Measurements from ENCODE around the gene PLCB1.

The PLCB1 gene

GRCh38 chr20:8317448-8317847 is 185.4 kb downstream of the PLCB1 start:
- Histone ChIP-seq H3K27ac (ENCODE audit: low read length) (no peak overlapping the region), H3K9me3 (ENCODE audit: insufficient read depth, low read depth, low read length) (no peaks in the 10 kb centered on the region), H3K4me1 (ENCODE audit: insufficient read depth, low read length) (no peaks in the 10 kb centered on the region), H3K36me3 (ENCODE audit: insufficient read depth, low read depth, low read length) (no peaks in the 10 kb centered on the region), H3K9ac (ENCODE audit: low read depth, low read length) (no peak overlapping the region), H3K4me3 (ENCODE audit: low read length) (no peak overlapping the region), H3K27me3 (ENCODE audit: insufficient read depth, low read length) (no peaks in the 10 kb centered on the region)

DNA sequence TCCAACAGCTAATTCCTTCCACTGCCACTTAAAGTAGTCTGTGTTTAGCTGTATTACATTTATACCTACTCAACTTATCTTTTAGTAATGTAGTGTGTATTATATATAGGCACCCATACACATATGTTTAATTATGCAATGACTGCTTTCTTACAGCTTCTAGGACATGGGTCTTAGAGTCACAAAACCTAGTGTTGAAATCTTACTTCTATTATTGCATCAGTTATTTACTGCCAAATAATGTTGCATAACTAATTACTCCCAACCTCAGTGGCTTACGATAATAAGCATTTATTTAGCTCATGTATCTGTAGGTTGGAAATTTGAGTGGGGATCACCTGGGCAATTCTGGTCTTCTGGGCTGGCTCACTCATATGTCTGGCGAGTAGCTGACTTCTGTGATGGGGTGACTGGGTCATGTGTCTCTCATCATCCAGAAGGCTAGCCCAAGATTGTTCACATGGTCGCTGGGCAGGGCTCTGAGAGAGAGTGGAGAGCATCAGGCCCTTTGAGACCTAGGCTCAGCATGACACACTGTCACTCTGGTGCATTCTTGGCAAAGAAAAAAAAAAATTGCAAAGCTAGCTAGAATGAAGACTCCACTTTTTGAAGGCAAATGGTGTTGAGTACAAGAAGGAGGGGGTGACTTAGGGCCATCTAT is 187.0 kb downstream of the PLCB1 start:
- Histone ChIP-seq H3K9me3 (ENCODE audit: insufficient read depth, low read depth, low read length) (no peaks in the 10 kb centered on the region), H3K27ac (ENCODE audit: low read length) (no peak overlapping the region), H3K4me3 (ENCODE audit: low read length) (no peak overlapping the region), H3K9ac (ENCODE audit: low read depth, low read length) (no peak overlapping the region), H3K36me3 (ENCODE audit: insufficient read depth, low read depth, low read length) (no peaks in the 10 kb centered on the region), H3K4me1 (ENCODE audit: insufficient read depth, low read length) (no peaks in the 10 kb centered on the region), H3K27me3 (ENCODE audit: insufficient read depth, low read length) (no peaks in the 10 kb centered on the region)

GRCh38 chr20:8320306-8320705 is 188.2 kb downstream of the PLCB1 start:
- Histone ChIP-seq H3K27me3 (ENCODE audit: insufficient read depth, low read length) (no peaks in the 10 kb centered on the region), H3K27ac (ENCODE audit: low read length) (no peak overlapping the region), H3K36me3 (ENCODE audit: insufficient read depth, low read depth, low read length) (no peaks in the 10 kb centered on the region), H3K4me1 (ENCODE audit: insufficient read depth, low read length) (peaks cover under 1% of the 10 kb centered on the region; the same call in 1 of the 2 replicates), H3K4me3 (ENCODE audit: low read length) (no peak overlapping the region), H3K9ac (ENCODE audit: low read depth, low read length) (no peak overlapping the region), H3K9me3 (ENCODE audit: insufficient read depth, low read depth, low read length) (no peaks in the 10 kb centered on the region)

DNA sequence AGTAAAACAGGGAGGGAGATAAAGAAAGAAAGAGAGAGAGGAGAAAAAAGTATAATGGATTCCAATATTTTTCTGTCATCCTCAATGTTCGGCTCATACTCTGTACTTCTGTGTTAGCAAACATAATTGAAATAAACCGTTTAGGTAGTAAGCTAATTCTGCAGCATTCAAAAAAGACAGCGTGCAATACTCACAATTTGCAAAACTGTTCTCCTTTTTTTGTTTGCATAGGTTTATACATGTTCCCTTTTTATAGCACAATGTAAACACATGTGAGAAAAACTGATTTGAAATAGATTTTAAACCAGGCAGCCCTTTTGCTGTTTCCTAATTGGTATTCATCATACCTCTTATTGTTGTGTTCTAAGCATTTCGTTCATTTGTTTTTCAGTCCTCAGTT is 188.9 kb downstream of the PLCB1 start:
- Histone ChIP-seq H3K9ac (ENCODE audit: low read depth, low read length) (no peak overlapping the region), H3K27ac (ENCODE audit: low read length) (no peak overlapping the region), H3K27me3 (ENCODE audit: insufficient read depth, low read length) (no peaks in the 10 kb centered on the region), H3K36me3 (ENCODE audit: insufficient read depth, low read depth, low read length) (no peaks in the 10 kb centered on the region), H3K4me1 (ENCODE audit: insufficient read depth, low read length) (peaks cover 5% of the 10 kb centered on the region; the same call in 1 of the 2 replicates), H3K4me3 (ENCODE audit: low read length) (no peak overlapping the region), H3K9me3 (ENCODE audit: insufficient read depth, low read depth, low read length) (no peaks in the 10 kb centered on the region)

DNA sequence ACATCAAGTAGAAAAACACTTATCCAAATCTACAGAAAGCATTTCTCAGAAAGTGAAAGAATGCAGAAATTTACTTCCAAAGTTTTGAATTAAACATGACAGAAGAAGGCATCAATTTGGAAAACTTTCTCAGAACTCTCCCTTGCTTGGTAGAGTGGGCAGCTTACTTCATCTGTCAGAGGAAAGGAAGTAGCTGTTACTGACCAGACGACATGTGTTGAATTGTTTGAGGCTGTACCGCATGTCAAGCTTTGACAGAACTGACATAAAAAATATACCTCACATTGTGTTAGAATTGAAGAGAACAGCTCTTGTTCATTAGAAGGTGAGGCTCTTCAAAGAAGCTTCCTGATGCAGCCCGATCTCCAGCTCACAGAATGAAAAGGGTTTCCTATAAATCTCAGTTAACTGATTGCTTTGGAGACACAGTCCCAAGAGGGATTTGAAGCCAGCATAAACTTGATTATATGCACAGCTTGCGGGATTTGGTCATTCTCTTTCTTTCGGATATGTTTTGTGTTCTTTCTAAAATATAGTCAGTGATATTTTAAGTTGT is 190.7 kb downstream of the PLCB1 start:
- no peak overlapping the region for H3K4me3 ChIP-seq (ENCODE audit: low read length)
- H3K36me3 ChIP-seq (ENCODE audit: insufficient read depth, low read depth, low read length), result no peaks in the 10 kb centered on the region
- no peaks in the 10 kb centered on the region for H3K9me3 ChIP-seq (ENCODE audit: insufficient read depth, low read depth, low read length)
- no peaks in the 10 kb centered on the region for H3K27me3 ChIP-seq (ENCODE audit: insufficient read depth, low read length)
- H3K27ac ChIP-seq (ENCODE audit: low read length), result no peak overlapping the region
- H3K9ac ChIP-seq (ENCODE audit: low read depth, low read length), result no peak overlapping the region
- H3K4me1 ChIP-seq (ENCODE audit: insufficient read depth, low read length), result peaks cover 5% of the 10 kb centered on the region; the same call in 1 of the 2 replicates

- no peaks in the 10 kb centered on the region for H3K27me3 ChIP-seq (ENCODE audit: insufficient read depth, low read length)
- H3K4me3 ChIP-seq (ENCODE audit: low read length), result no peak overlapping the region
- no peak overlapping the region for H3K27ac ChIP-seq (ENCODE audit: low read length)
- no peak overlapping the region for H3K9ac ChIP-seq (ENCODE audit: low read depth, low read length)
- H3K36me3 ChIP-seq (ENCODE audit: insufficient read depth, low read depth, low read length), result no peaks in the 10 kb centered on the region
- H3K4me1 ChIP-seq (ENCODE audit: insufficient read depth, low read length), result peaks cover 5% of the 10 kb centered on the region; the same call in 1 of the 2 replicates
- no peaks in the 10 kb centered on the region for H3K9me3 ChIP-seq (ENCODE audit: insufficient read depth, low read depth, low read length)
These were observed 194.1 kb downstream of the PLCB1 start for GRCh38 chr20:8326191-8326590.

DNA sequence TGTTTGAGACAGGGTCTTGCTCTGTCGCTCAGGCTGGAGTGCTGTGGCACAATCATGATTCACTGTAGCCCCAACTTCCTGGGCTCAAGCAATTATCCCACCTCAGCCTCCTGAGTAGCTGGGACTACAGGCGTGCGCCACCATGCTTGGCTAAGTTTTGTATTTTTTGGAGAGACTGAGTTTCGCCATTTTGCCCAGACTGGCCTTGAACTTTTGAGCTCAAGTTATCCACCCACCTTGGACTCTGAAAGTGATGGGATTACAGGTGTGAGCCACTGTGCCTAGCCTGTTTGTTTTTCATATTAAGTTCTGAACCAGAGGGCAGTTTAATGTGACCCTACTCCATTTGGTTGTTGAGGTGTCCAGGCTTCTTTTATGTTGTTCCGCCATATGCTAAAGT is 194.8 kb downstream of the PLCB1 start:
- Histone ChIP-seq H3K4me3 (ENCODE audit: low read length) (no peak overlapping the region), H3K36me3 (ENCODE audit: insufficient read depth, low read depth, low read length) (no peaks in the 10 kb centered on the region), H3K4me1 (ENCODE audit: insufficient read depth, low read length) (peaks cover 5% of the 10 kb centered on the region; the same call in 1 of the 2 replicates)

DNA sequence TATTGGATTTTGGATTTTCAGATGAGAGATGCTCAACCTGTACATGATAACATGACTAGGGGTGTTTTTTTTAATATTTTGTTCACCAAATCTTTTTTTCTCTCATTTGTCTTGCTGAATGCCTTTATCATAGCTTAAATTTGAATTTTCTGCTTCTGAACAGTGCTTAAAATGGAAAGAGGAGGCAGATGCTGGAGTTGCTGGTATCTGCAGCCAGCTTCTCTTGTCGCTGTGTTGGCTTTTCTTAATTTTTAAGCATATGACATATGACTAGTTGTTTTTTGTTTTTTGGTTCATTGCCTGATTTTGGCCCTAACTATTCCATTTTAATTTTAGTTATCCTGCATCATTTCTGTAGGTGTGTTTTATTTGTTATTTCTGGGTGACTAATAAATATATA is 196.1 kb downstream of the PLCB1 start:
- H3K27ac ChIP-seq (ENCODE audit: low read length), result no peak overlapping the region
- no peaks in the 10 kb centered on the region for H3K9me3 ChIP-seq (ENCODE audit: insufficient read depth, low read depth, low read length)
- H3K4me1 ChIP-seq (ENCODE audit: insufficient read depth, low read length), result peaks cover 5% of the 10 kb centered on the region; the same call in 1 of the 2 replicates
- no peak overlapping the region for H3K4me3 ChIP-seq (ENCODE audit: low read length)
- H3K27me3 ChIP-seq (ENCODE audit: insufficient read depth, low read length), result no peaks in the 10 kb centered on the region
- H3K9ac ChIP-seq (ENCODE audit: low read depth, low read length), result no peak overlapping the region
- H3K36me3 ChIP-seq (ENCODE audit: insufficient read depth, low read depth, low read length), result no peaks in the 10 kb centered on the region

More for the DNA sequence above, 194.8 kb downstream of the PLCB1 start:
- H3K27me3 ChIP-seq (ENCODE audit: insufficient read depth, low read length), result no peaks in the 10 kb centered on the region
- no peak overlapping the region for H3K9ac ChIP-seq (ENCODE audit: low read depth, low read length)
- no peak overlapping the region for H3K27ac ChIP-seq (ENCODE audit: low read length)
- no peaks in the 10 kb centered on the region for H3K9me3 ChIP-seq (ENCODE audit: insufficient read depth, low read depth, low read length)

DNA sequence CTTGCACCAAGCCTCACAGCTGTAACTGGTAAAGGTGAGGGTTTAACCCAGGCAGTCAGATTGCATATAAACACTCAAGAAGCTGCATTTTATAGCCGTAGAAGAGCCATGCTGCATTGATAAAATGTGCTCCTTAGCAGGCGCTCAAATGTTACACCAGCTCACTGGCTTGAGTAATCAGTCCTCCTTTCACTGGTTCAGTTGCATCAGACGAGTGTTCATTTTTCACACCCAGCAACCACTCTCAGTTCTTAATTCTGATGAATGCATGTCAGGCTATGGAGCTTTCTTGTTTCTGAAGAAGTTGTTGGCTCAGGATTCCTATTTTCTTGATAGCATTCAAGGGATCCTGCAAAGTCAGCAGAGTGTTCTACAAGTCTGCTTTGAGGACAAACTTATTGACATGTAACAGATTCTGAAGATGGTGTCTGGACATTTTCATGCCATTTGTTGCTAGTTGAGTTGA is 198.3 kb downstream of the PLCB1 start:
- H3K9me3 ChIP-seq (ENCODE audit: insufficient read depth, low read depth, low read length), result no peaks in the 10 kb centered on the region
- peaks cover 4% of the 10 kb centered on the region; the same call in 1 of the 2 replicates for H3K4me1 ChIP-seq (ENCODE audit: insufficient read depth, low read length)
- H3K9ac ChIP-seq (ENCODE audit: low read depth, low read length), result no peak overlapping the region
- no peak overlapping the region for H3K27ac ChIP-seq (ENCODE audit: low read length)
- H3K36me3 ChIP-seq (ENCODE audit: insufficient read depth, low read depth, low read length), result no peaks in the 10 kb centered on the region
- H3K27me3 ChIP-seq (ENCODE audit: insufficient read depth, low read length), result no peaks in the 10 kb centered on the region
- no peak overlapping the region for H3K4me3 ChIP-seq (ENCODE audit: low read length)

DNA sequence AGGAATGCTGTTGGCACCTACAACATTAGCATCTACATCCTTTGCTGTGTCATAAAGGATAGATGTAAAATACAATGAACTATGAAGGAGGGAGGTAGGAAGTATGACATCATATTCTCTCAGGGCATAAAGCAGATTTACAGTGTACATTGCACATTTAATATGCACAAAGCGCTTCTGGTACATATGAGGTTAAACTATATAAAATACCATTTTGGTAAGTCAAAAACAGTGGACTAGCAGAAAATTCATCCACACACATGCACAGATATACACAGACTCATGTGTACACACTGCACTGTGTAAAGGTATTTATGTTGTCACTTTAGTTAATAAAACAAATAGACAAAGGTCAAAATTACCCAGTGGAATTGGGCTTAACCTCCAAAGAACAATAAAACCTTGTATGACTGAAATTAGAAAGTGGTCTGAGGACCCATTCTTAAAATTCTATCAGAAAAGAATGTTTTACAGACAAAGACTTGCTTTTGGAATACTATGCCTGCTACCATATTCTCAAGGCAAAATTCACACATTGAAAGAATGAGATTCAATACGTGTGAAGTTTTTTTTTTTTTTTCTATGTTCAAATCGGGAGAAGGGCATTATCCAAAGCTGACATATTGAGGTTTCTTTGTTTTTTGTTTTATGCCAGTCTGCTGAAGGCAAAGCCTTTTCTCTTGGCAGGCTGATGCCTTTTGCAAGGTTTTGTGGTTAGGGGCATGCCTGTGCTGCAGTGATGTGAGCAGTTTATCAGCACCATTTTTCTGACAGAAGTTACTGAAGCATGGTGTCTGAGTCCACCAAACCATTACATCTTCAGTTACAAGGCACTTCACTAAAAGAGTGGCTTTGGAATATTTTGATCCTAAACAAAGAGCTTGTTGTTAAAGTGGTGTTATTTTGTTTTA is 199.0 kb downstream of the PLCB1 start:
- H3K36me3 ChIP-seq (ENCODE audit: insufficient read depth, low read depth, low read length), result no peaks in the 10 kb centered on the region
- no peak overlapping the region for H3K27ac ChIP-seq (ENCODE audit: low read length)
- H3K4me1 ChIP-seq (ENCODE audit: insufficient read depth, low read length), result peaks cover 4% of the 10 kb centered on the region; the same call in 1 of the 2 replicates
- no peak overlapping the region for H3K4me3 ChIP-seq (ENCODE audit: low read length)
- no peaks in the 10 kb centered on the region for H3K9me3 ChIP-seq (ENCODE audit: insufficient read depth, low read depth, low read length)
- H3K9ac ChIP-seq (ENCODE audit: low read depth, low read length), result no peak overlapping the region
- no peaks in the 10 kb centered on the region for H3K27me3 ChIP-seq (ENCODE audit: insufficient read depth, low read length)

GRCh38 chr20:8331740-8332412 is 199.8 kb downstream of the PLCB1 start:
- no peak overlapping the region for H3K27ac ChIP-seq (ENCODE audit: low read length)
- H3K4me3 ChIP-seq (ENCODE audit: low read length), result no peak overlapping the region
- no peaks in the 10 kb centered on the region for H3K9me3 ChIP-seq (ENCODE audit: insufficient read depth, low read depth, low read length)
- no peaks in the 10 kb centered on the region for H3K27me3 ChIP-seq (ENCODE audit: insufficient read depth, low read length)
- no peaks in the 10 kb centered on the region for H3K36me3 ChIP-seq (ENCODE audit: insufficient read depth, low read depth, low read length)
- no peak overlapping the region for H3K9ac ChIP-seq (ENCODE audit: low read depth, low read length)
- peaks cover 7% of the 10 kb centered on the region; the same call in 1 of the 2 replicates for H3K4me1 ChIP-seq (ENCODE audit: insufficient read depth, low read length)

All from iPS-20b (cell line).